Measurements from ENCODE around the gene MCRIP2.

- no peak for TF ChIP-seq TAF1 (IDR thresholded peaks at IDR 0.05; ENCODE audit: low read depth)
- TF ChIP-seq, protein P1, sequence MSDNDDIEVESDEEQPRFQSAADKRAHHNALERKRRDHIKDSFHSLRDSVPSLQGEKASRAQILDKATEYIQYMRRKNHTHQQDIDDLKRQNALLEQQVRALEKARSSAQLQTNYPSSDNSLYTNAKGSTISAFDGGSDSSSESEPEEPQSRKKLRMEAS (IDR thresholded peaks at IDR 0.05) = no peak
- no peak for TF ChIP-seq FOXM1 (IDR thresholded peaks at IDR 0.05; ENCODE audit: borderline replicate concordance, low read depth)
- no peak for TF ChIP-seq EP300 (IDR thresholded peaks at IDR 0.05; ENCODE audit: borderline replicate concordance)
- no peak for TF ChIP-seq RAD21 (IDR thresholded peaks at IDR 0.05; ENCODE audit: low read depth)
- no peak for TF ChIP-seq TEAD4 (IDR thresholded peaks at IDR 0.05)
These were observed 15.9 kb downstream of the MCRIP2 start for GRCh38 chr16:657487-657886.

Measured in Ishikawa (cell line).